CD1c-positive myeloid dendritic cell (primary cell): Measurements from ENCODE around the gene CPNE7.
"Not testable (repeated sequence)": the region's sequence is repeated elsewhere in the genome, so short reads cannot be mapped to it uniquely, and the experiment has no call there.

Source experiments
- DNase-seq: peaks from one replicate; pipeline ENCODE4 v3.0.0-alpha.2; 2016; ENCODE audit errors: extremely low spot score

The CPNE7 gene

DNA sequence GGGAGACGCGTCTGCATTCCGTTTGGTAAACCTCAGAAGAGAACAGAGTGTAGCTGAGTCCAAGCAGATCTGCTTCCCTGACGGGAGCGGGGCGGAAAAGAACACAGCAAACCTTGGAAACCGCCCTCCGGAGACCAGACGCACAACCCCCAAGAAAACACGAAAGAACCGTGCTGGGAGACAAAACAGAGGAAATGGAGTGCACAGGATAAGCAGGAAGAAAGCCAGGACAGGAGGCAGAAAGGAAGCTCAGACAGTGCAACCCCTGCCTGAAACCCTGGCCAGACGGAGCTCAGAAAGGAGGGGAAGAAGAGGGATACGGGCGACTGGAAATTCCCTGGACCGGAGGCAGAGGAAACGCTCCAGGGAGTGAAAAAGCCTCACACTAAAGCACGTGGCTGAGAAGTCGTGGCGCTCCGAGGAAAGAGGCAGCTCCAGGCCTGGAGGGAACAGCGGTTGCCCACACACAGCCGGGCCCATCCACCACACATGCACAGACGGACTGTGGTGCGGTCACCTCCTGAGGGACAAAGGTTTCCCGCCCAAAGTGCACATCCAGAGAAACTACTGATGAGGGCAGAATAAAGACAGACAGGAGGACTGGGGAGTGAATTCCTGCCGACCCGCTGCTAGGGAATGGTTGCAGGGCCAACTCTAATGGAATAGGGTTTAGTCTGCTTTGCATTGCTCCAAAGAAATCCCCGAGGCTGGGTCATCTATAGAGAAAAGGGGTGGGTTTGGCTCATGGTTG, 48.1 kb downstream of the CPNE7 start:
- no peak for DNase-seq

DNA sequence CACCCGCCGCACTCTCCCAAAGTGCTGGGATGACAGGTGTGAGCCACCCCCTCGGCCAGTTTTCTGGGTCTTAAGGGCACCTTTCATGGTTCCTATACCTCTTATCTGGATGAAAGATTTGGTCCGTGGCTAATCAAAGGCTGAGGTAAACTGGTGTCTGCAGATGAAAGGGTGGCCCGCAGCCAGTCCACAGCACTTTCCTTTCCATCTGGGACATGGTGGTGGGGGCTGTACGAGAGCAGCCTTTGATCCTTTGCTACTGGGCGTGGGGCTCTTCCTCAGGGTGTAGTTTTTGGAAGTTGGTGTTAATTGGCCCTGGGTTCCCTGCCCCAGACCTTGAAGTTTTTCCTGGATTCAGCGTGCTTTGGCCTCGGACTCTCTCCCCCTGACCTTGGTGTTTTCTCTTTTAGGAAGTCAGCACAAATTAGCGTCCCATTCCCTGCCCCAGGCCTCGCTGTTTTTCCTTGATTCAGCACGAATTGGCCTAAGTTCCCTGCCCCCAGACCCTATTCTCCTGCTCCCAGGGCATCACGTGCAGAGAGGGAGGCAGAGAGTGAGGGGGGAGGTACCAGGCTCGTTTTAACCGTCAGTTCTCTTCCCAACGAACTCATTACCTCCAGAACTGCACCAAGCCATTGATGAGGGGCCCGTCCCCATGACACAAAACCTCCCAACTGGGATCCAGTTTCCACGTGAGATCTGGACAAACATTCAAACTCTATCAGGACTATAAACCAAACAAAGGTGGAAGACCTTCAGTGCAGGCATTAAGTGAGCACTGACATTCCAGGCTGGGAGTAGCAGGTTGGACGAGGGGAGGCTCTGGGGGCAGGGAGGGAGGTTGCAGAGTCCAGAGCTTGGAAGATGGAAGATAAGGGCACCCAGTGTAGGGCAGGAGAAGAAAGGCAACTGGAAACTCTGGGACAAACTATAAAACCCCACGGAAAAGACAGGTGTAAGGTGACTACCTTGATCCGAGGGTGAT, 49.5 kb downstream of the CPNE7 start:
- DNase-seq = no peak

DNA sequence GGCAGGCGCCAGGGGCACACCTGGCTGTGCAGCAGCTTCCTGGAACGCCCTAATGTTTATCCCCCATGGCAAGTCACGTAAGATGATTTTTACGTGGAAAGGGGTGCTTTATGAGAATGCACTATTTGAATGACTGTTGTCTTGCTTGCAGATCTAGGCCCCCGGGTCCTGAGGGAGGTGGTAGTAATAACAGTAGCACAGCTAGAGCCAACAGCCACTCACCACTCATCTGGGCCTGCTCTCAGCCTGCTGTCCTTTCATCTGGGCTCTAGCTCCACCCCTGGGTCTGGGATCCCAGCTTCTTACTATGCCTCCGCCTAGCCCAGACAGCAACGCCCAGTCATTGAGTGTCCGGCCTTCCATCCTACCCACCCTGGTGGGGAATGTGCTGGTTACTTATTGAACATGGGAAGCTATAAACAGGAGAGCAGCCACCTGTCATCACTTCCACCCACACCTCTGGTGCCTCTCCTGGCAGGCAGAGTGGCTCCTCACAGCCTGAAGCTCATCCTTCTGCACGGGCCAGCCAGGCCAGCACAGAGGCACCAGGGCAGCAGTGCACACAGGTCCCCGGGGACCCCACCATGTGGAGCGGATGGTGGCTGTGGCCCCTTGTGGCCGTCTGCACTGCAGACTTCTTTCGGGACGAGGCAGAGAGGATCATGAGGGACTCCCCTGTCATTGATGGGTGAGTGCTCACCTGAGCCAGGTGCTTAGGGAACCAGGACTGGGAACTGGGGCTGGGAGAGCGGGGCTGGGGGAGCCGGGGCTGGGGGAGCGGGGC, 54.5 kb downstream of the CPNE7 start:
- DNase-seq = no peak

DNA sequence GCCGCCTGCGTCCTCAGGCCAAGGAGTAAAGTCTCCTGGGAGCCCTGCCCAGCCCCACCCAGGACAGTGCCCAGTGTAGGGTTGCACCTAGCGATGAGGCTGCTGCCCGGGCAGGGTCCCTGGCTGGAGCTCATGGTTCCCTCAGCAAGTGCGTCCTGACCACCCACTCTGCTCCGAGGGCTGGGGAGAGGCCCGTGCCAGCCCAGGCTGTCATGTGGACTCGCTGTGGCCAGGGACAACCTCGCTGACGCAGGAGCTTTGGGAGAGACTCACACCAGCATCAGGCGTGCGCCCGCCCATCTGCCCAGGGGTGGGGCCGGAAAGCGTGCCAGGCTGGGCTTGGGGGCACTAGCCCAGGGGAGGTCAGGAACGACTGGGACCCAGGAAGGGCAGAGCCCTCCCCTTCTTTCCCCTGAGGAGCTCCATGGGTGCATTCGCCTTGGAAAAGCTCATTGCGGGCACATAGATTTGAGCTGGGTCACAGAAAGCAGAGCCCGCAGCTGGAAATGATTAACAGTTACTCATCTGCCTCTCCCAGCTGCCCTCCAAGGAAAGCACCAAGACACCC, 57.6 kb downstream of the CPNE7 start:
- DNase-seq = no peak

DNA sequence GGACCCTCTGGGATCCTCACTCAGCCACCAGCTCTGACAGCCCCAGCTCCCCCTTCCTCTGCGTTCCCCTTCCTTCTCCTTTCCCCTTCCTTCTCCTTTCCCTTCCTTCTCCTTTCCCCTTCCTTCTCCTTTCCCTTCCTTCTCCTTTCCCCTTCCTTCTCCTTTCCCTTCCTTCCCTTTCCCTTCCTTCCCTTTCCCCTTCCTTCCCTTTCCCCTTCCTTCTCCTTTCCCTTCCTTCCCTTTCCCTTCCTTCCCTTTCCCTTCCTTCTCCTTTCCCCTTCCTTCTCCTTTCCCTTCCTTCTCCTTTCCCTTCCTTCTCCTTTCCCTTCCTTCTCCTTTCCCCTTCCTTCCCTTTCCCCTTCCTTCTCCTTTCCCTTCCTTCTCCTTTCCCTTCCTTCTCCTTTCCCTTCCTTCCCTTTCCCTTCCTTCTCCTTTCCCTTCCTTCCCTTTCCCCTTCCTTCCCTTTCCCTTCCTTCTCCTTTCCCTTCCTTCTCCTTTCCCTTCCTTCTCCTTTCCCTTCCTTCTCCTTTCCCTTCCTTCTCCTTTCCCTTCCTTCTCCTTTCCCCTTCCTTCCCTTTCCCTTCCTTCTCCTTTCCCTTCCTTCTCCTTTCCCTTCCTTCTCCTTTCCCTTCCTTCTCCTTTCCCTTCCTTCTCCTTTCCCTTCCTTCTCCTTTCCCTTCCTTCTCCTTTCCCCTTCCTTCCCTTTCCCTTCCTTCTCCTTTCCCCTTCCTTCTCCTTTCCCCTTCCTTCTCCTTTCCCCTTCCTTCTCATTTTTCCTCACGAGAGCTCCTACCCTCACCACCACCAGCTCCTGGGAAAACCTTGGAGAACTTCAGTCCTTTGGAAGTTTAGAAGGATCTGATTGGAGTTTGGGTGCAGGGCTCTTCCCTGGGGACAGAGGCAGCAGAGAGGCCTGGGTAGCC, 59.2 kb downstream of the CPNE7 start:
- not testable (repeated sequence) for DNase-seq

DNA sequence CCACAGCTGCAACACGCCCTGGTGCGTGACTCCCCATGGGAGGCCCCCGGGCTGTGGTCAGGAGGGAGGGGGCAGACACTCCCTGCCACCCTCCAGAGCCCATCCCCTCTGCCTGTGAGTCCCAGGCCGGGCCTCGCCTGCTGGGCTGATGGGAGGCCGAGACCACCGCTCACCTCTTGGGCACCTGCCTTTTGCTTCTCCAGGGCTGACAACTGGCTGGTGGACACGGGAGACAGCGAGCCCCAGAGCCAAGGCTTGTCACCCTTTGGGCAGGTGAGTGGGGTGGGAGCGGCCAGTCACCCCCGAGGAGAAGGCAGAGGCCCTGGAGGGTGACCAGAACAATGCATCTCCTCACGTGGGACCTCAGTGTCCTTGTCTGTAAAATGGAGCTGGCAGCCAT, 61.1 kb downstream of the CPNE7 start:
- no peak for DNase-seq

DNA sequence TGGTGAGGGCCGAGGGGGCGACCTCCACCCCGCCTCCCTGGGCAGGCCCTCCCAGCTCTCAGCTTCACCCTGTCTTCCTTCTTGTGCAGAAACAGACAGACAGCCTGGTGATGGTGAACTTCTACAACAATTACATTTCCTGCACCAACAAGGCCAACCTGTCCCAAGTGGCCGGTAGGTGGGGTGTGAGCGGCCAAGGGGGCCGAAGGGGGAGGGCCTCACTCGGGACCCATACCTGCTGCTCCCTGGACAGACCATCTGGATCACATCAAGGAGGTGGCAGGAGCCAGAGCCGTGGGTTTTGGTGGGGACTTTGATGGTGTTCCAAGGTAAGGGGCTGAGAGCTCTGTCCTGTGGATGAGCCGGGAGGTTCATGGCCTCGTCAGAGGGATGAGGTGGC, 61.8 kb downstream of the CPNE7 start:
- no peak for DNase-seq

DNA sequence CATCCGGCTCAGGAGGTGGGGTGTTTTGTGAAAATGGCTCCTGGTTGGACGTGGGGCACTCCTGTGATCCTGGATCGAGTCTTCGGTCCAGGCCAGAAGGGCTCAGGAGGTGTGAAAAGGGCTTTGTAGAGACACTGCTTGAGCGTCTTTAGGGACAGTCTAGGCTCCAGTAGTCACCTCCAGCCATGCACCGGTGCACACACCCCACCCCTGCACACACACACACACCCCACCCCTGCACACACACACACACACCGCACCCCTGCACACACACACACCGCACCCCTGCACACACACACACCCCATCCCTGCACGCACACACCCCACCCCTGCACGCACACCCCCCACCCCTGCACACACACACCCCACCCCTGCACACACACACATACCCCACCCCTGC, 62.9 kb downstream of the CPNE7 start:
- DNase-seq = no peak

DNA sequence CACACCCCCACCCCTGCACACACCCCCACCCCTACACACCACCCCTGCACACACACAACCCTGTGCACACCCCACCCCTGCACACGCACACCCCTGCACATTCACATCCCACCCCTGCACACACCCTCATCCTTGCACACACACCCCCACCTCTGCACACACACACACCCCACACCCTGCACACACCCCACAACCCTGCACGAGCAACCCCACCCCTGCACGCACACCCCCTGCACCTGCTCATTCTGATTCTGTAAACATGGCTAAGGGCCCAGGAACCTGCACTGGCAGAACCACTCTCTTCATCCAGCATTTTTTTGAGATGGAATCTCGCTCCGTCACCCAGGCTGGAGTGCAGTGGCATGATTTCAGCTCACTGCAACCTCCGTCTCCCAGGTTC, 63.8 kb downstream of the CPNE7 start:
- DNase-seq = no peak

DNA sequence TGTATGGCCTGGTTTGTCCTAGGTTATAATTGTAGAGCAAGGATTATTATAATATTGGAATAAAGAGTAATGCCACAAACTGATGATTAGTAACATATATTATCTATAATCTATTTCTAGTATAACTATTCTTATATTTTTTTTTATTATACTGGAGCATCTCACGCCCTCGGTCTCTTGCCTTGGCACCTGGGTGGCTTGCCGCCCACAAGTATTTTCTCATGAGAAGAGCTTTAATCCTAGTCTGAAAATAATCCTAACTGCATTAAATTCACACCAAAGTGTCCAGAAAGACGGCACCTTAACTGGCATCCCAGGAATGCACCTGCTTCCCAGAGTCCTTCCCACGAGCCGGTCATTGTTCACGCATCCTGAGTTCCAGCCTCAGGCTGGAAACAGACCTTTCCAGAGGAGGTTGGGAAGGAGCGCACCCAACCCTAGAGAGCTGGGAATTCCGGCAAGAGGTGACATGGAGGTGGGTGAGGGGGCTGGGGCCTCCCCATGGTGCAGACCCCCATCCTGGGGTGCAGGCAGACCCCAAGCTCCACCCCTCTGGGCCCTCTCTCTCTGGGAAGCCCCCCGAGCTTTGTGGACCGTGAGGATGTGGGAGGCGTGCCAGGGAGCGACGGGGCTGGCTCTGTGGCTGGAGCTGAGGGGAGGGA, 66.0 kb downstream of the CPNE7 start:
- no peak for DNase-seq

DNA sequence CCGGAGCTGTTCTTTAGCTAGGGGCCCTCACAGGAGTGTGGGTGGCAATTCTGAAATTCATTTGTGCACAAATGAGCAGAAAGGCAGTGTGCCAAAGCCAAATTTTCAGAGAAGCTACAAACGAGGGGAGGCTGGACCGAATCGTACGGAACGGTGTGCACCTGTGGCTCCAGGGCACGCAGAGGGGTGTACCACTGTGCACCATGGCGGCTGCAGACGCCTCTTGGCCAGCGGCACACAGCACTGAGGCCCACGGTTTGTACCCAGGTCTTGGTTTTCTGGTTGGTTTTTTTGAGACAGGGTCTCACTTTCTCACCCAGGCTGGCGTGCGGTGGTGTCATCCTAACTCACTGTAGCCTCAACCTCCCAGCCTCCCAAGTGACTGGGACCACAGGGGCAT, 67.0 kb downstream of the CPNE7 start:
- no peak for DNase-seq

DNA sequence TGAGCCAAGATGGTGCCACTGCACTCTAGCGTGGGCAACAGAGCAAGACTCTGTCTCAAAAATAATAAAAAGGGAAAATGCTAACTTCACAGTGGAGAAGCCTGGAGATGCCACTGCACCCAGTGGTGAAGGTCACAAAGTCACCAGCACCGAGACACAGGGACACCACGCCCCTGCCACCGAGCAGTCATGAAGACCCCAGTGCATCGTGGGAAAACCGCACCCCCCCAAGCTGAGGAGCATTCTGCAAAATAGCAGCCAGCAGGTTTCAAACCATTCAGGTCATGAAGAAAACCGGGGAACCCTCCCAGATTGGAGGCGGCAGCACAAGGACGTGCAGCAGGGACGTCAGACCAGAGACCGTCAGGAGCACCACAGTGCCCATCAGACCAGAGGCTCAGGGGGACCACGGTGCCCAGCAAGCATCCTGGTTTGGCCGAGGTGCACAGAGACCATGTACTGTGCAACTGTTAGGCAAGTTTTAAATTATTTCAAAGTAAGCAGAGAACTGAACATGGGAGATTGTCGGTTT, 68.3 kb downstream of the CPNE7 start:
- no peak for DNase-seq

DNA sequence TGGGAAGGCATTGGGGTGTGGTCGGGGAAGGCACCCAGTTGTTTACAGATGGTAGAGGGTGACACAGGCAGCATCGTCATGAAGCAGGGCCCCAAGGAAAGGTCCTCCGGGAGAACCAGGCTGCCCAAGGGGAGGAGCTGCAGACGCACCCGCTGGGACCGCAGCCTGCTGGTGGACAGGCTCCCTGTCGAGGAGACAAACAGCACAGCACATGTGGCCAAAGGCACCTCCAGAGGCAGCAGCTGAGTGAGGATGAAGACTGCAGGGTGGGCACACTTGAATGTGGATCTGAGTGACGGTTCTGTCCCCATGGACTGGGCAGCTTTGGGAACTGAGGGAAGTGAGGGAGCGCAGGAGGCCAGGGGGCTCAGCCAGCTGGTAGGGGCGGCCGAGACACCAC, 69.6 kb downstream of the CPNE7 start:
- DNase-seq = no peak

DNA sequence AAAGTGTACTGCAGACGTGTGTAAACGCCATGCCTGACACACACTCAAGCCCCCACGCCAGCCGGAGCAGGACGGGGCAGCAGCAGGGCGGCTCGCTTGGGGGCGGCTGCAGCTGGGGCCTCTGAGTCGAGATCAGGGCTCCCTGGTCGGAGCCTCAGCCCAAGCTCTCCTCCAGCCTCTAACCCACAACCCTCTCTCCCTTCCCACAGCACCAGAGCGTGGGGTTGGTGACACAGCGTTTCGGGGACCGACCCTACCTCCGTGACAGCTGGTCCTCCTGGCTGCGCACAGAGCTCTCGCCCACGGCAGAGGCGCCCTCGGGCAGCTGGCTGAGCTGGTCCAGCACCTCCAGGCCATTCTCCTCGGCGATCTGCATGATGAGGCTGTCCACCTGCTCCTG, 70.7 kb downstream of the CPNE7 start:
- no peak for DNase-seq
